UCSD-AML1 (cell line): ENCODE results near the gene PARD3.
"Not testable (repeated sequence)": the region's sequence is repeated elsewhere in the genome, so short reads cannot be mapped to it uniquely, and the experiment has no call there.

Experiments
- DNase-seq: peaks from one replicate; lab custom pipeline; 2025; ENCODE audit not compliant: unreplicated experiment; lab: John Stamatoyannopoulos, UW

PARD3 gene

DNA sequence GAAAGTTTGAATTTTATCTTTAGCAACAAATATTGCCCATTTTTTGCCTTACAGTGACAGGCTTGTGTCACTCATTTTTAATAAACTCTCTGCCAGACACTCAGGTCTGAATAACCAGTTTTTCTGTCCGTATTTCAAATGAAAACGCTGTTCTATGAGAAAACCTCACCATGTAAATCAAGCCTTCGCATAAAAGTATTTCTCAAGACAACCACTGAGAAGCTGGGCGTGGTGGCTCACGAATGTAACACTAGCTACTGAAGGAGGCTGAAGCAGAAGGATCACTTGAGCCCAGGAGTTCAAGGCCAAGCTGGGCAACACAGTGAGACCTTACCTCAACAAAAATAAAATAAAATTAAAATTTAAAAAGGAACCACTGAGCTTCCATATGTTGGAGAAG, 339.3 kb downstream of the PARD3 start:
- DNase-seq, result no peak

DNA sequence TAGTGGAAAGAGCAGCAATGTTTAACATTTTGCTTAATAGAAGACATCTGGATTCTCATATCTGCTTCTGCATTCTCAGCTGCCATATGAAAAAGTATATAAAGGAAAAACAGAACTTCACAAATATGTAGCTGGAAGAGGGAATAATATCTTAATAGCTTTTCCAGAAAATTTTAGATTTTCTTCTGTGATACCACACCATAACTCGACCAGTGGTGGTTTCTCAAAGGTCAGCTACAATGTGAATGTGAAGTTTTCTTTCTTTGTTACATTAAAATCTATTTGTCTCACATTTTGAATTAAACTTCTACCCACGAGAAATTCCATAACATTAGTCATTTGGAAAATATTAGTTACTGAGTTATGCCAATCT, 339.8 kb downstream of the PARD3 start:
- DNase-seq, result no peak

DNA sequence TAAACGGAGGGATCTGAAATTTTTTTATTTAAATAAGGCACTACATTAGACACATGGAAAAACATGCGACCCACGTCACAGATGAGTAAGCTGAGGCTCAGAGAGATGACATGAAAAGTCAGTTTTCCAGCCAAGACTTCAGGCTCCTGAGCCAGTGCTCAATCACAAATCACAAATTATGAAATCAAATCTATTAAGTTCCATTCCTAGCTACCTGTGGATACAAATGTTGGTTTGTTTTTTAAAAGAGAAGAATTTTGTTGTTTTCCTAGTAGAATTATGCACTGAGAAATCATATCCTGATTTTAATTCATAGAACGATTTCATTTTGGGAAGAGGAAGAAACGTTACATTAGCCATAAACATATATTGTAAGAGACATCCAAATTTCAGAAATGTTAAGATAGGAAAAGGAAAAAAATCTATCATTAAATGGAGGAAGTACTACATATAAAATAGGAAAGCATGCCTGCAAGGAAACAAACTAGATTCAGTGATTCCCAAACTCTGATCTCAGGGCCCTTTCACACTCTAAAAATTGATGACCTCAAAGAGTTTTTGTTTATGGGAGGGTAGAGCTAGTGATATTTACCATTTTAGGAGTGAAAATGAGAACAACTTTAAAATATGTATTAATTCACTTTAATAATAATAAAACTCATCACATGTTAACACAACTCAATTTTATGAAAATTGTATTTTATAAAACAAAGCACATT, 340.4 kb downstream of the PARD3 start:
- no peak for DNase-seq

GRCh38 chr10:34474009-34474376, 341.1 kb downstream of the PARD3 start:
- DNase-seq, result no peak

DNA sequence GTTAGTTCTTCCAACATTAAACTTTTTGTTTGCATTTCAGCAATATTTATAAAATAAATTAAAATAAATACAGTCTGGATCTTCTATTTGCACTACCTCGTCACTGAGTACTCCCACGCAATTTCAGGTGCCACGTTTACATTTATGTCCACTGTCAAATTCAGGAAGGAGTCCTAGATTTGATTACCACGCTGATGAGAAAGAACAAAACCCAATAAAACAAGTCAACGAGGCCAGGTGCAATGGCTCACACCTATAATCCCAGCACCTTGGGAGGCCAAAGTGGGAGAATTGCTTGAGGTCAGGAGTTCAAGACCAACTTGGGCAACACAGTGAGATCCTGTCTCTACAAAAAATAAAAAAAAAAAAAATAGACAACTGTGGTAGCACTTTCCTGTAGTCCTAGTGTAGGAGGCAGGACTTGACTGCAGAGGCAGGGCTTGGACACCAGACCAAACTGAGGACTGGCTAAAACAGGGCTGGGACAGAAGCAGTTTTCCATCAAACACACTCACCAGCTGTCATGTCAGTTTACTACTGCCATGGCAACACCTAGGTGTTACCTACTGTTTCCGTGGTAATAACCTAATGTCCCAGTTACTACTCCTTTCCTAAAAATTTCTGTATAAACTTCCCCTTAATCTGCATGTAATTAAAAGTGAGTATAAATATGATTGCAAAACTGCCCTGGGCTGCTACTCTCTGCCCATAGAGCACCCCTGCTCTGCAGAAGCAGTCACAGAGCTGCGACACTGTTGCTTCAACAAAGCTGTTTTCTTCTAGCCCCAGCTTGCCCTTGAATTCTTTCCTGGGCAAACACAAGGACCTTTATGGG, 341.7 kb downstream of the PARD3 start:
- DNase-seq, result no peak

DNA sequence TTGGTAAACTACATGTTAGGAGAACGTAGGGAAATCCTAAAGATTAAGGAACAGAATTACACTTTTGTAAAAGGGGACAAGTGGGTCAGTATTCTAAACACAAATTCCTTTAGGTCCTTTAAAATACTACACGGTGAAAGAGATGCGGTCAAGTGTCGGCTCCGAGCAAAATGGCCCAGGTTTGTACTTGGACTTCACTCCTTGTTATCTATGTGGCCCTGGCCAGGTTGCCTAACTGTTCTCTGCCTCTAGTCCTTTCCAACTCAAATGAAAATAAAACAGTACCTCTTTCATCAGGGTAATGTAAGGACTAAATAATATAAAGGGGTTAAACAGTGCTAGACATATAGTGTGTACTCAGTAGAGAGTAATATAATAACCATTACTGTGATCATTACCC, 344.8 kb downstream of the PARD3 start:
- DNase-seq, result no peak

DNA sequence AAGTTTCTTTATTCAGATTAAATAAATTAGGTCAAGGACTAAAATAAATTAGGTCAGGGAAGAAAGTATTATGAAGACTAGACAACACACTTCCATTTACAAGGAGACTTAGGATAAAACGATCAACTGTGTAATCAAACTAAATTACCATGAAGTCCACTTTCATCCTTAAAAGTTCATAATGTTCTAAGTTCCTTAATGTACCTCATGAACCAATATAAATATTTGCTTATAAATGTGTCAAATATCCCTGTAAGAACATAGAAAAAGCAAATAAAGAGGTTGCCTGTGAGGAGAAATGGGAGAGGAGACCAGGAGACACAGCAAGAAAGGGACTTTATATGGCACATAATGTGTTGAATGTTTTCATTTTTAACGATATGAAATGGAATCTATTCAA, 345.6 kb downstream of the PARD3 start:
- no peak for DNase-seq

DNA sequence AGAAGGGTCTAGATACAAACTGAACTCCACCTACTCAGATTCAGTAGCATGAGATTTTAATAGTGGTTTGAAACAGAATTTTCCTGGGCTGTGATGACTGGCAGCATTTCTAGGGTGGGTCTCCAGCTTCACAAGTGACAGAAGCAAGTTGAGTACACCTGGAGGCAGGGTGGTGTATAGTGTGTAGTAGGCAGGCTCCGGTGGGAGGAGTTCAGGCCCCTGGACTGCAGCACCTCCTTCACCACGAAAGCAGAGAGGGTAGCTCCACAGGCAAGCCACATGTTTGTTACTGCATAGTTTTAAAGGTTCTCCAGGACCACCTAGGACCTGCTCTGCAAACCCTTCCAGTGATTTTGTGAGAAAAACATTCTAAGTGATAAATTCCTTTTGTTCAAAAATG, 347.2 kb downstream of the PARD3 start:
- no peak for DNase-seq

DNA sequence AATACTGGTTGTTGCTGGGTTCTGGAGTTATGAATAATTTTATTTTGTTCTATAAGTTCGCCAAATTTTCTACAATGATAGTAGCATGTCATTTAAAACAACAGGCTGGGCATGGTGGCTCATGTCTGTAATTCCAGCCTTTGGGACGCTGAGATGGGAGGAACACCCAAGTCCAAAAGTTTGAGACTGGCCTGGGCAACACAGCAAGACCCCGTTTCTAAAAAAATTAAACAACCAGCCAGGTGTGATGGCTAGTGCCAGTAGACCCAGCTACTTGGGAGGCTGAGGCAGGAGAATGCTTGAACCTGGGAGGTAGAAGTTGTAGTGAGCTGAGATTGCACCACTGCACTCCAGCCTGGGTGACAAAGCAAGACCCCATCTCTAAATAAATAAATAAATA, 347.7 kb downstream of the PARD3 start:
- no peak for DNase-seq

GRCh38 chr10:34465678-34466077, 349.4 kb downstream of the PARD3 start:
- no peak for DNase-seq

DNA sequence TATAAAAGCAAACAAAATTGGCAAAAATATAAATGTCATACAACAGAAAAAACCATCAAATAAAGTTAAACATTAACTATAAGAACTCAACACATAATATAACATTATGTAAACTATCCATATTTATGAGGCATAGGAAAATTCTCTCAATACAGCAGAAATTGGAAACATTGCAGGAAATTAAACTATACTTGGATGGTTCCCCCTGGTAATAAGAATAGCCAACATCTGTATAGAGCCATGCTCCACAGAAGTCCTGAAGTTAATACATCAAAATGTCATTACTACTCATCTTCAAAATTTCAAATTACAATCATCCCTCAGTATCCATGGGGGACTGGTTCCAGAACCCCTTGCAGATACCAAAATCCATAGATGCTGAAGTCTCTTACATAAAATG, 350.5 kb downstream of the PARD3 start:
- no peak for DNase-seq

DNA sequence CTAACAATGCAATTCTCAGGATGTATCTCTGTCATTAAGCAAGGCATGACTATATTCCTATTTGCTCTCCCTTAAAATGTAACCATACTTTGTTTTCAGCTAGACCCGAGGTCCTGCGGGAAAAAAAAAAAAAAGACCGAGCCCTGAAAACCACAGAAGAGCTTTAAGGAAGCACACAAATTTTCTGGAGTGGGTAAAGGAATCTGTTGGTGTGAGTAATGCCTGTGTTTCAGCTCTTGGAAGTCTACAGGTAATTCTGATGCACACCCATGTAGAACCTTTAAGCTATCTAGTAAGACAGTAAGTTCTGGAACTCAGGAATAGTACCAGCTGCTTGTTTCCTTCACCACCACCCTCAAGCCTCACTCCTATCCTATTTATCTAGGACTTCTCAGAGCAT, 351.1 kb downstream of the PARD3 start:
- DNase-seq, result no peak

DNA sequence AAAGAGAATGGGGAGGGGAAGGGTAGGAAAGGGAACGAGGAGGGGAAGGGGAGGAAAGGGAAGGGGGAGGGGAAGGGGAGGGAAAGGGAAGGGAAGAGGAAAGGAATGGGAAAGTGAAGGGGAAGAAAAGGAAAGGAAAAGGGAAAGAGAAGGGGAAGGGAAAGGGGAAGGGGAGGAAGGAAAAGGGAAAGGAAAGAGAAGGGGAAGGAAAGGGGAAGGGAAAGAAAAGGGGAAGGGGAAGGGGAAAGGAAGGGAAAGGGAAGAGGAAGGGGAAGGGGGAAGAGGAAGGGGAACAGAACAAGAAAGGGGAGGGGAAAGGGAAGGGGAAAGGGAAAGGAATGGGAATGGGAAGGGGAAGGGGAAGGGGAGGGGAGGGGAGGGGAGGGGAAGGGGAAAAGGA, 352.1 kb downstream of the PARD3 start:
- no peak for DNase-seq

GRCh38 chr10:34462056-34462455, 353.0 kb downstream of the PARD3 start:
- no peak for DNase-seq

GRCh38 chr10:34454590-34455261, 360.4 kb downstream of the PARD3 start:
- no peak for DNase-seq

- DNase-seq, result no peak
Observed at GRCh38 chr10:34449836-34450235, 365.3 kb downstream of the PARD3 start.

DNA sequence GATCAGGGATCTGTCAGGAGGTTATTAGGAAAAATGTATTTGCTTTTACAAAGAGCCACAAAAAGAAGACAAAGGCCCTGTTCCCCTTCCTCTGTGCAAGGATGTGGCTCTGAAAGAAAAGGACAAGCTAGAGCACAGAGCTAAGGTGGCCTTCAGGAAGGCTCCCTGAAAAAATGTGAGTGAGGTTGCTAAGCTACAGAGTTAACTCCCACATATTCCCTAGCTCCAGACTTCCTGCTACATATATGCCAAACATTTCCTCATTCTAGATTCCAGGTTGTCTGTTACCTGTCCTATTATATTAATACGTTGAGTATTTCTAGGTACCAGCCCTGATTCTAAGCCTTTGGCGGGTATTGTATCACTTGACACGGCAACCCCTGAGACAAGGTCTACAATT, 369.0 kb downstream of the PARD3 start:
- DNase-seq, result no peak

- DNase-seq, result no peak
Observed at GRCh38 chr10:34444223-34445183, 370.6 kb downstream of the PARD3 start.

- DNase-seq, result not testable (repeated sequence)
Observed at GRCh38 chr10:34439386-34439785, 375.7 kb downstream of the PARD3 start.

- no peak for DNase-seq
Observed at GRCh38 chr10:34438741-34439140, 376.4 kb downstream of the PARD3 start.

DNA sequence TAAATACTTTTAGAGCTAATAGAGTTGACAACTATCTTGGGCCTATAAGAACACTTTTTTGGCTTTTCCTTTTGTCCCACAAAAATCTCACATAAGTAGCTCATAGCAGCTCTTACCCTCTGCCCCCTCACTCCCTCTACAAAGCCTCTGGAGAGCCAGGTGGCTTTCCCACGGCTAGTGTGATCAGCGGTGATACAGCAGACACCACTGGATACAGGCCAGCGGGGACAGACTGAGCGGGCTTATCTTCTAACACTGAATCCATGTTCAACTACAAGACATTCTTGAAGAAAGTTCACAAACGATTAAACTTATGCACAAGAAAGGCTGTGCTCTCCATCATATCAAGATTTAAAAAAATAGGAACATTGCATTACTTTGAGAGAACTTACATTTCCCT, 377.2 kb downstream of the PARD3 start:
- no peak for DNase-seq
